GM19467 (cell line): ENCODE results near the gene CP.
A peak's percentile ranks its signal among the peaks of the same experiment; 100 is the strongest.

Experiments used
- ATAC-seq: cut with Tn5 transposase; IDR thresholded peaks from one replicate; pipeline ENCODE4 v1.9.1; 2021; ENCODE audit warnings: mild to moderate bottlenecking, moderate library complexity; ENCODE audit not compliant: unreplicated experiment

Gene CP

GRCh38 chr3:149129326-149130205, 92.1 kb downstream of the CP start, which contains the start of gene HPS3:
Gene HPS3, plus strand, starts transcription at chr3:149129638. Its CDS starts 86 bp downstream, at chr3:149129724.
- peak; percentile 91 for ATAC-seq

- ATAC-seq = no peak
Observed at GRCh38 chr3:149128821-149129220, 92.8 kb downstream of the CP start.

GRCh38 chr3:149122721-149123578, 98.7 kb downstream of the CP start:
- no peak for ATAC-seq
